ENCODE measurements around the gene APOBEC2.

The APOBEC2 gene

DNA sequence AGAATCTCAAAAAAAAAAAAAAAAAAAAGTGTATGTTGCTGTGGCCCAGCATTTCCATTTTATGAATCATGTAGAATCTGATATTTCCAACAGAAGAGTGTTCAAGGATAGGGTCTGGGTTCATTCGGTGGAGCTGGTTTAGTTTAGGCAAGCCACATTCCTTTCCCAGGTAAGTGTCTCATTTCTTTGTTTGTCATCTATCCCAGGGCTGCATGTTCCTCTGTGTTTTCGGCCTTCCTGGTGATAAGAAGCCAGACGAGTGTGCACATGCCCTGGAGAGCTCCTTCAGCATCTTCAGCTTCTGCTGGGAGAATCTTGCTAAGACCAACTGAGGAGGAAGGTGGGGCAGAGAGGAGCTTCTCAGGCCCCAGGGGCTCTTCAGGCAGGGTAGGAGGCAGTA is 58.0 kb downstream of the APOBEC2 start:
- WGBS, 2 experiments: 91 to 93% methylated on average over 3 of the region's 3 CpGs
- Histone ChIP-seq H3K27me3 (ENCODE audit: control insufficient read depth, insufficient read depth, low read length, poor library complexity, severe bottlenecking) (no peaks in the 10 kb centered on the region), H3K4me1 (ENCODE audit: control insufficient read depth, insufficient read depth, low read length) (no peaks in the 10 kb centered on the region), H3K4me3 (ENCODE audit: insufficient read depth, low read depth, low read length) (no peak overlapping the region), H3K36me3 (ENCODE audit: control insufficient read depth, insufficient read depth, low read length) (no peaks in the 10 kb centered on the region), H3K27ac (ENCODE audit: insufficient read depth, low read depth, low read length, poor library complexity, severe bottlenecking) (no peak overlapping the region), H3K9me3 (ENCODE audit: control insufficient read depth, low read length) (no peaks in the 10 kb centered on the region)

Measured in ectodermal cell (in vitro differentiated cells).